Stimulated activated CD8-positive, alpha-beta memory T cell treated with anti-CD3 and anti-CD28 coated beads, Interleukin-4, amount 100 ng/mL, for 48 hours (primary cell): Measurements from ENCODE around the gene IRF2BP2.
A peak's percentile ranks its signal among the peaks of the same experiment; 100 is the strongest.

Source experiments
- DNase-seq: peaks from one replicate; pipeline ENCODE4 v3.0.0-alpha.2; 2020

The IRF2BP2 gene

GRCh38 chr1:234555390-234556024 is 54.5 kb downstream of the IRF2BP2 start:
- peak; percentile 1 for DNase-seq

- peak; percentile 3 for DNase-seq
These were observed 55.2 kb downstream of the IRF2BP2 start for GRCh38 chr1:234554698-234555311.
